ENCODE measurements around the gene EIF5B.

The EIF5B gene

GRCh38 chr2:99424371-99424770 lies 87.2 kb downstream of the EIF5B start:
- Histone ChIP-seq H4K20me1 (peaks cover 48% of the 10 kb centered on the region), H3K9ac (no peak overlapping the region), H3K4me2 (no peak overlapping the region), H3K27me3 (no peaks in the 10 kb centered on the region), H3K9me3 (no peaks in the 10 kb centered on the region), H3K4me3 (no peak overlapping the region), H3K36me3 (peaks cover 99% of the 10 kb centered on the region), H3K4me1 (no peaks in the 10 kb centered on the region), H3K27ac (no peak overlapping the region)
- TF ChIP-seq Cebpa-rat (IDR thresholded peaks at IDR 0.05), result no peak

GRCh38 chr2:99425022-99425421 lies 87.8 kb downstream of the EIF5B start:
- no peak overlapping the region for H3K9ac ChIP-seq
- no peak for TF ChIP-seq Cebpa-rat (IDR thresholded peaks at IDR 0.05)
- H3K9me3 ChIP-seq, result no peaks in the 10 kb centered on the region
- H3K27ac ChIP-seq, result no peak overlapping the region
- no peak overlapping the region for H3K4me2 ChIP-seq
- H4K20me1 ChIP-seq, result peaks cover 54% of the 10 kb centered on the region
- no peak overlapping the region for H3K4me3 ChIP-seq
- peaks cover 6% of the 10 kb centered on the region for H3K4me1 ChIP-seq
- peaks cover 96% of the 10 kb centered on the region for H3K36me3 ChIP-seq
- no peaks in the 10 kb centered on the region for H3K27me3 ChIP-seq

GRCh38 chr2:99430614-99431291 lies 93.6 kb downstream of the EIF5B start:
- H3K9ac ChIP-seq, result peak overlapping the region; percentile 18; the same call in 1 of the 2 replicates
- no peak overlapping the region; the same call in 1 of the 2 replicates for H3K27ac ChIP-seq
- no peak for TF ChIP-seq Cebpa-rat (IDR thresholded peaks at IDR 0.05)
- no peaks in the 10 kb centered on the region for H3K9me3 ChIP-seq
- H3K4me3 ChIP-seq, result no peak overlapping the region
- H3K4me1 ChIP-seq, result peaks cover 29% of the 10 kb centered on the region
- H3K4me2 ChIP-seq, result peak overlapping the region; percentile 58
- peaks cover 77% of the 10 kb centered on the region for H4K20me1 ChIP-seq
- H3K27me3 ChIP-seq, result no peaks in the 10 kb centered on the region
- H3K36me3 ChIP-seq, result peaks cover 54% of the 10 kb centered on the region

GRCh38 chr2:99431587-99432275 lies 94.5 kb downstream of the EIF5B start:
- no peak for TF ChIP-seq Cebpa-rat (IDR thresholded peaks at IDR 0.05)
- peaks cover 29% of the 10 kb centered on the region for H3K4me1 ChIP-seq
- peak overlapping the region; percentile 58 for H3K4me2 ChIP-seq
- H3K27ac ChIP-seq, result no peak overlapping the region
- H3K9ac ChIP-seq, result no peak overlapping the region; the same call in 1 of the 2 replicates
- H4K20me1 ChIP-seq, result peaks cover 77% of the 10 kb centered on the region
- H3K4me3 ChIP-seq, result no peak overlapping the region
- H3K27me3 ChIP-seq, result no peaks in the 10 kb centered on the region
- H3K36me3 ChIP-seq, result peaks cover 51% of the 10 kb centered on the region
- no peaks in the 10 kb centered on the region for H3K9me3 ChIP-seq

- H3K9me3 ChIP-seq, result no peaks in the 10 kb centered on the region
- H3K4me1 ChIP-seq, result peaks cover 29% of the 10 kb centered on the region
- H3K27me3 ChIP-seq, result no peaks in the 10 kb centered on the region
- peaks cover 42% of the 10 kb centered on the region for H3K36me3 ChIP-seq
- H3K9ac ChIP-seq, result no peak overlapping the region
- no peak overlapping the region for H3K27ac ChIP-seq
- no peak for TF ChIP-seq Cebpa-rat (IDR thresholded peaks at IDR 0.05)
- H3K4me3 ChIP-seq, result no peak overlapping the region
- H3K4me2 ChIP-seq, result no peak overlapping the region
- H4K20me1 ChIP-seq, result peaks cover 71% of the 10 kb centered on the region
These were observed 96.2 kb downstream of the EIF5B start for GRCh38 chr2:99433340-99433739.

GRCh38 chr2:99436874-99437273 lies 99.7 kb downstream of the EIF5B start:
- Histone ChIP-seq H3K4me2 (no peak overlapping the region), H3K4me1 (peaks cover 5% of the 10 kb centered on the region), H3K27me3 (no peaks in the 10 kb centered on the region), H3K4me3 (no peak overlapping the region), H3K9me3 (no peaks in the 10 kb centered on the region), H3K9ac (no peak overlapping the region), H4K20me1 (peaks cover 46% of the 10 kb centered on the region), H3K36me3 (peaks cover 42% of the 10 kb centered on the region), H3K27ac (no peak overlapping the region)
- no peak for TF ChIP-seq Cebpa-rat (IDR thresholded peaks at IDR 0.05)

GRCh38 chr2:99439971-99440505 lies 102.8 kb downstream of the EIF5B start:
- Histone ChIP-seq H3K4me2 (no peak overlapping the region), H3K36me3 (peaks cover 49% of the 10 kb centered on the region)

GRCh38 chr2:99442837-99443236 lies 105.6 kb downstream of the EIF5B start:
- TF ChIP-seq Cebpa-rat (IDR thresholded peaks at IDR 0.05), result no peak
- Histone ChIP-seq H3K4me3 (no peak overlapping the region), H4K20me1 (peaks cover 47% of the 10 kb centered on the region), H3K4me2 (no peak overlapping the region), H3K9ac (no peak overlapping the region), H3K36me3 (peaks cover 60% of the 10 kb centered on the region), H3K27me3 (no peaks in the 10 kb centered on the region), H3K27ac (no peak overlapping the region), H3K4me1 (no peaks in the 10 kb centered on the region), H3K9me3 (no peaks in the 10 kb centered on the region)

More at GRCh38 chr2:99439971-99440505, 102.8 kb downstream of the EIF5B start:
- no peaks in the 10 kb centered on the region for H3K9me3 ChIP-seq
- no peak overlapping the region for H3K9ac ChIP-seq
- no peak overlapping the region for H3K4me3 ChIP-seq
- H3K27me3 ChIP-seq, result no peaks in the 10 kb centered on the region
- no peak overlapping the region for H3K27ac ChIP-seq
- peaks cover 40% of the 10 kb centered on the region for H4K20me1 ChIP-seq
- H3K4me1 ChIP-seq, result no peaks in the 10 kb centered on the region
- no peak for TF ChIP-seq Cebpa-rat (IDR thresholded peaks at IDR 0.05)

- Histone ChIP-seq H3K4me2 (no peak overlapping the region), H3K9me3 (no peaks in the 10 kb centered on the region), H3K9ac (no peak overlapping the region), H3K36me3 (peaks cover 65% of the 10 kb centered on the region), H3K4me3 (no peak overlapping the region), H4K20me1 (peaks cover 41% of the 10 kb centered on the region), H3K27me3 (no peaks in the 10 kb centered on the region), H3K27ac (no peak overlapping the region), H3K4me1 (no peaks in the 10 kb centered on the region)
- no peak for TF ChIP-seq Cebpa-rat (IDR thresholded peaks at IDR 0.05)
These were observed 107.0 kb downstream of the EIF5B start for GRCh38 chr2:99444222-99444621.

GRCh38 chr2:99445065-99445464 lies 107.9 kb downstream of the EIF5B start:
- H3K4me3 ChIP-seq, result no peak overlapping the region
- H3K4me1 ChIP-seq, result no peaks in the 10 kb centered on the region
- H3K9ac ChIP-seq, result no peak overlapping the region
- no peaks in the 10 kb centered on the region for H3K9me3 ChIP-seq
- no peak for TF ChIP-seq Cebpa-rat (IDR thresholded peaks at IDR 0.05)
- no peaks in the 10 kb centered on the region for H3K27me3 ChIP-seq
- peaks cover 66% of the 10 kb centered on the region for H3K36me3 ChIP-seq
- H4K20me1 ChIP-seq, result peaks cover 41% of the 10 kb centered on the region
- H3K4me2 ChIP-seq, result no peak overlapping the region
- H3K27ac ChIP-seq, result no peak overlapping the region
